GM18951 (cell line): ENCODE data around the gene SGCD.

ENCODE experiments used
- POLR2A ChIP-seq: IDR thresholded peaks from 4 replicates; pipeline ENCODE4 v1.6.1; 2011; ENCODE audit warnings: mild to moderate bottlenecking; ENCODE audit not compliant: insufficient read length, insufficient read depth; ENCODE audit errors: extremely low read depth
- in situ Hi-C: fragments of 300-500 bp; cut with MboI; formaldehyde crosslinking; loops from one replicate; pipeline ENCODE4 v1.12.0; 2022; ENCODE audit warnings: low sequenced_read_pairs, mixed read lengths, inconsistent platforms; ENCODE audit not compliant: unreplicated experiment

SGCD gene

DNA sequence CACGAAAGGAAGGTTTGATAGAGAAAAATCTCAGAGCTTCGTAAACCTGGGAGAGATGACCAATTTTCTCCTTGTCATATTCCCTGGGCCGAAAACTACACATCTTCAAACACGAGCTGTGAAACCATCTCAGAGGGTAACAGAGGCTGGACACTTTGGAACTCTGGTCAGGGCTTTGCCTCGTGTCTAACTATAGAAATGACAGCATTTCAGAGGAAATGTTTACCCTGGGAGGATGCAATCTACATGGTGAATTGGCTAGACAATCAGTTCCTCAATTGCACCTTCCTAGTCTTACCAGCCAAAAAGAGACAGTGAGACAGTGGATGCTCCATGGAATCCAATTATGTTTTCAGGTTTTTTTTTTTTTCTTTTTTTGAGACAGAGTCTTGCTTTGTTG, 414.6 kb downstream of the SGCD start:
- TF ChIP-seq POLR2A, result no peak

DNA sequence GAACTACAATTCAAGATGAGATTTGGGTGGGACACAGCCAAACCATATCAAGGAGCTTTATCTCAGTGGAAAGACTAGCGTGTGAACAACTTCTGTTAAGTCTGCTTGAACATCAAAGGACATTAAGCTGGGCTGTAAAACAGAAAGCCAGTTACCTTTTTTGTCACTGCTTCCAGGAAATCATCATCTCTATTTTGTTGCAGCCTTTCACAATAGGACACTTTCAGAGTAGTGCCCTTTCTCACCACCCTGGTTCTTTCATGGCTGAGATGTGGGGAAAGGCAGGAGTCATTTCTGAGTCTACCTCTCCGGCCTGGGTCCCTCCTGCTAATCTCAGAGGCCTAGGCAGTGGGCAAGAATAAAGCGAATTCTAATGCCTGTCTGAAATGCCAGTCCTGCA, 426.9 kb downstream of the SGCD start:
- in situ Hi-C loops, result no loop called here
- TF ChIP-seq POLR2A, result no peak

More for the DNA sequence above, 414.6 kb downstream of the SGCD start:
- in situ Hi-C loops, result no loop called here

DNA sequence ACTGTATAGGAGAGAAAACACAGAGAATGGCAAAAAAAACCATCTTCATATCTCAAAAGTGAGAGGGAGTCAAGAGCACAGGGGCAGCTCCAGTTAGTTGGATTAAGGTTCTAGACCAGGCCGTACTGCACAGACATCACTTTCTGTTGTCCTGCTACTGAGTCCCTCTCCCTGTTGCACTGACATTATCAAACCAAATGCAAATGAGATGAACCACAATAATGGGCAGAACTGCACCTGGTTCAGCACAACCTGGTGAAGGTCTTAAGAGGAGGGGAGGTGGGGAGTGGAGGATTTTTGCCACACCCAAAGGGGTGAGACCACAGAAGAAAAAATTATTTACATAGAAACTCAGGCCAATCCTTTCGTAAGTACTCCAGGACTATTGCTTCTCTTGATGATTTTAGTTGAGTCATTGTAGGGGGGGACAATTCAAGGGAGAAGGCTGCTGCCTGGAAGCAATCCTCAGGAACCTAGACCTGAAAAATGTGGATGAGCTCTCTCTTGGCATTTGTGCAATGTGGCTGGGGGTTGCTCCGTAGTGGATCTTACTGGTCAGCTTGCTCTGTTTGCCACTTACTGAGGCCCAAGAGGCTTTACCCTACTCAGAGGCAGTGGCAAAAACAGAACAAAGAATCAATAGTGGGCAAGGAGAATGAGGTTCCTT, 428.6 kb downstream of the SGCD start:
- in situ Hi-C loops, result no loop called here
- TF ChIP-seq POLR2A, result no peak

DNA sequence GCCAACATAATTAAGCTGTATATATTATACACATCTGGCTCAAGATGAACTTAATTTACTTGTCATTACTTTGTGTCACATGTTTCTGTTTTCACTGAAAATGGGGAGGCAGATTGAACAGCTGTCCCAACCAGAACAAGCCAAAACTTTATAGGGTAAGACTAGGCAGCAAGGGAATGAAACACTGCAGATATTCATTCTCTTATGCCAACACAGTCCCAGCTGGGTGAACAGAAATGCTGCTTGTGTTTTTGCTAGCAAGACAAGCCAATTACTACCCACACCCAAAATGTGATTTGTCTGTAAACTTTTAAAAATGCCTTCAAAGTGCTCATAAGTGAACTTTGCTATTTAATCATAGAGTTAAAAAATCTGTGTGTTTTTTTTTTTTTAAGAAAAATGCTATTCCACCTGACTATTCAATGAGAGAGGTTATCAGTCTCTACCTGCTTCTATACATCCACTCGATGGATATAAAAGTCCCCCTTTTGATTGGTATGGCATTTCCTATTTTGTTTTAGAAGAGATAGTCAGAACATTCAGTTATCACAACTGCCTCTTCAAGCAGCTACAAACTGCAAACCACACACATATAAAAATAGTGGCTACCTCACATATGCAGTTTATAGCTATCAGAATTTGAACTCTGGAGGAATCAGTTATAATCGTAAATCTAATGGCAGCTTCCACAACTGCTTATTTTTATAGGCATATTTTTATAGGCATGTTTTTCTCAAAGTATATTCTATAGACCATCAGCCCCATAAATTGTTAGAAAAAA, 431.2 kb downstream of the SGCD start:
- in situ Hi-C loops, result no loop called here
- no peak for TF ChIP-seq POLR2A

DNA sequence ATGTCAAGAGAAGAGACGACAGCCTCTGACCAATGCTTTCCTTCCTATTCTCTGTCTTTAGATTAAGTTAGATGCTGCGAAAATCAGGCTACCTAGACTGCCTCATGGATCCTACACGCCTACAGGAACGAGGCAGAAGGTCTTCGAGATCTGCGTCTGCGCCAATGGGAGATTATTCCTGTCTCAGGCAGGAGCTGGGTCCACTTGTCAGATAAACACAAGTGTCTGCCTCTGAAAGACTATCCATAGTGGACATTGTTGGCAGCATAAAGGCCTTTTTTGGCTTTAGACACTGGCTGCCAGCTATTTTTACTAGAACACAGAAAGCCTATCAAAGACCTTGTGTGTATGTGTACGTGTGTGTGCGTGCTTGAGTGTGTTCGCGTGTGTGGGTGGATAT, 432.2 kb downstream of the SGCD start:
- no peak for TF ChIP-seq POLR2A
- in situ Hi-C loops, result no loop called here

DNA sequence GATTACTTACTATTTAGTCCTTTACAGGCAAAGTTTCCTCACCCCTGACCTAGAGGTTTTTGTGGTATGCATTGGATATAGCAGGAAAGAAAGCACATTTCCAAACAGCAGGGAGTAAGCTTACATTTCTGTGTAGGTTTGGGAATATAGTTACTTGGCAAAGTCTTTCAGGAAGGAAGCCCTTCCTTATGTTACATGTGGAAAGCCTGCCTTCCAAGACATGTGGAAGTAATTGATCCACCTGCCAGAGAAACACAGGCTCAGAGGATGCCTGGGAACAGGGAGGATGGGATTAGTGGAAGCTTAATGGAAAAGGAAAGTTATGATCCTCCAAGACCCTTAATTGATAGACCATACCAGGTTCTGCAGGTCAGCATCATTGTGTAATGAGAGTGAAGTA, 435.8 kb downstream of the SGCD start:
- in situ Hi-C loops, result no loop called here
- TF ChIP-seq POLR2A, result no peak

DNA sequence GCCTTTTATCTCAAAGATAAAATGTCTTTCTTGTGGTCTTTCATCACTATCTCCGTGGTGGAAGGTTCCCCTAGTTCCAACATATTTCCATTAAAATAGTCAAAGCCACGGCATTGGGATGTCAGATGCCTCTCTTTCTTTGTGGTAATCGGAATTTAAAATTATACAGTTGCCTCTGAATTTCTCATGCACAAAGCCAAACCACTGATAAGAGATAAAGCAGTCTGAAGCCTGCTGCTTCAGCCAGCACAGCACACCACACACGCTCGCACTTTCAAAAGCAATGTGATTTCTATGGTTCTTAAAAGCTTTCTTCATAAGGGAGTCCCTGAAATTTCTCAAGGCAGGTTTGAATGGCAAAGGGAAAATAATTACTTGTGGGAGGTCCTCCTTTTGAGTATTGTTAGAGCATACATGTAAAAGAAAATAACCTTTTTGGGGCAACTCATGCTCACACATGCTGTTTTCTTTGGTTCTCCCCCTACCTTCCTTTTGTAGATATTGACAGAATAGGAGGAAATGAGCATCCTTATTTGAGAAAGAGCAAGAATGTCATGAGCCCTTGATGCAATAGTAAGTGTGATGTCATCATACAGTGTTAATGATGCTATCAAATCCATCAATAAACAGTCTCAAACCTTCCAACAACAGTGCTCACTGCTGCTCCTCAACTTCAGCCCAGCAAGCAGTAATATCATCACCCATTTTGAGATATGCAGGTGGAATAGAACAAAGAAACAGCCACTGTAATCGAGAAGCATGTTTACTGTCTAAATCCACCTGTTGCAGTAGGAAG, 437.4 kb downstream of the SGCD start:
- in situ Hi-C loops, result no loop called here
- no peak for TF ChIP-seq POLR2A

DNA sequence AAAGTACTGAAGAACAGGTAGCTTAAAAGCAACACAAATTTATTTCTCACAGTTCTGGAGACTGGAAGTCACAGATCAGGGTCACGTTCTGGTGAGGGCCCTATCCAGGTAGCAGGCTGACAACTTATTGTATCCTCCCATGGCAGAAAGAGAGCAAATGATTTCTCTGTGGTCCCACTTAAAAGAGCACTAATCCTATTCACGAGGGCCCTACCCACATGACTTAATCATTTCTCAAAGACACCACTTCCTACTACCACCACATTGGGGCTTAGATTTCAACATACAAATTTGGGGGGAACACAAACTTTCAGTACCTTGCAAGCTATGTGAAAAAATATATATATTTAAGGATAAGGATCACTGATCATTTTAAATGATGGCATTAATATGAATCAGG, 447.3 kb downstream of the SGCD start:
- in situ Hi-C loops, result no loop called here

DNA sequence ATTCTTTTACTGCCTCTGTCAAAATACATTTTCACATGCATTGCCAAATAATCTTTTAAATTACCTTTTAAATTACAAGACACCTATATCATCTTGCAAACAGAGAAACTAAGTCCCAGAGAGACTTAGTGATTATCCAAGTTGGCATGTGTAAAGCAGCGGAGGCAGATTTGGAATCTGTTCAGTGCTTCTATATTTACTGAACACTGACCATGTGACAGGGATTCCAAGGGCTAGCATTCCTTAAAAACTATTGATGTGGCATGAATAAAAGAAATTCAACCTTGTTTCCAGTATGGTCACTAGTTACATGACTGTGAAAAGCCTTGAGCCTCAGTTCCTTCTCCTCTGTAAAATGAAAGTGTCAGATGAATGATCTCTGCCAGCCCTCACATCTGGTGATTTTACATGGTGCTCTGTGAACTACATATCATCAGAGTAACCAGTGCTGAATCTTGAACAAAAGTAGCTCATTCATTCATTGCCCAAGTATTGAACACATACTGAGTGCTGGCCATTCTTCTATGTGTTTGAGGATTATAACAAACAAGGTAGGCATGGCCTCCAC, 451.3 kb downstream of the SGCD start:
- TF ChIP-seq POLR2A, result no peak
- in situ Hi-C loops, result no loop called here

More for the DNA sequence above, 447.3 kb downstream of the SGCD start:
- no peak for TF ChIP-seq POLR2A

DNA sequence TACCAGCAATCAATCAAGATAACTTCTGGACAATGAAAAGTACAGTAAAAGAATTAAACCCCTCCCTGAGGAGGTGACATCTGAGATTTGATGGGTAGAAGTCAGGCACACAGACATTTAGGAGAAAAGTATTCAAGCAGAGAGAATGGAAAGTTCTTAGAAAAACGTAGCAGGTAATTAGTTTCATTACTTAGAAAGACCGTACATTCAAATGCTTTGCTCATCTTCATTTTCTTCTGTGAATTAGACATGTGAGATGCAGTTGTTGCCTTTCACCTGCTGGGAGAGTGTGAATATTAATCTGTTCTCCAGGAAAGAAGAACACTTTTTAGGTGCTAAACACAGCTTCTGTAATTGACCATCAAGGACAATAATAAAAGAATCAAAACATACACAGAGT, 451.8 kb downstream of the SGCD start:
- no peak for TF ChIP-seq POLR2A
- in situ Hi-C loops, result no loop called here

DNA sequence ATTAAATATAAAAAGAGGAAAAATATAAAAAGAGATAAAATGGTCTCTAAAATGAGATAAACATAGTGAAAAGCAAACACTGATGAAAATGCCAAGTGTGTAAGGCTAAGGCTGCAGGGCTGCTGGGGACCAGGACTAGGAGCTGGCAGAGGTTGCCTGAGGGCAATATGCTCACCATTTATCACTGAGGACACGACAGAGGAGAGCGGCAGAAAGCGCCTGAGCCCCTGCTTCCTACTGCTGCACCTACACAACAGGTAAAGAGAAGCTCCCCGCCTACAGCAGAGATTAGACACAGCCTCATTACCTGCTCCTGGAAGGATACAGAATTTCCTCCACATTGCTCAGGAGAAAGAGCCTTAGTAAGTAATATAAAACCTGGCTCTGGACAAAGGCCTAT, 452.5 kb downstream of the SGCD start:
- TF ChIP-seq POLR2A, result no peak
- in situ Hi-C loops, result no loop called here

DNA sequence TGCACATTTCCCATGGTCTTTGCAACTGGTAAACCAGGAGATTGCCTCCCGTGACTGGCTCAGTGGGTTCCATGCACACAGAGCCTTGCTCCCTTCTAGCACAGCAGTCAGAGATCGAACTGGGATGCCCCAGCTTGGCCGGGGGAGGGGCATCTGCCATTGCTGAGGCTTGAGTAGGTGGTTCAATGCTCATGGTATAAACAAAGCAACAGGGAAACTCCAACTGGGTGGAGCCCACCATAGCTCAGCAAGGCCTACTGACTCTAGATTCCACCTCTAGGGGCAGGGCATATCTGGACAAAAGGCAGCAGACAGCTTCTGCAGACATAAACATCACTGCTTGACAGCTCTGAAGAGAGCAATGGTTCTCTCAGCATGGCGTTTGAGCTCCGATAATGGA, 456.1 kb downstream of the SGCD start:
- in situ Hi-C loops, result no loop called here
- TF ChIP-seq POLR2A, result no peak

DNA sequence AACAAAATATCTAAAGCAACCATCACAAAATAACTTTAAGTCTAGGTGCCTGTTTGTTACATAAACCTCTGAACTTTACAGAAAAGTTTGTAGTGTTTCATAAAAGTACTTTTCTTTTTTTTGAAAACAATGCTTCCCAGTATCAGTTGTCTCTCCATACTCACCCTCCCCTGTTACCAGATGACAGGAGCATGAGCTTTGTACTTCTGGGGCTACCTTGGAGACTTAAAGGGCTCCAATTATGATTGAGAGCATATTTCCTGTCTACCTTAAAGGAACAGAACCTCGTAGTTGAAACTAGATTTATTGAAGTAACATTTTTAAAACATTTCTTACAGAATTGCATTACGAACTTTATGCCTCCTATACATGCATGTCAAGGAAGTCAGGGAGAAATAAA, 467.7 kb downstream of the SGCD start:
- TF ChIP-seq POLR2A, result no peak
- in situ Hi-C loops, result no loop called here
